Trophoblast cell (in vitro differentiated cells and primary cell): Measurements from ENCODE around the gene APBA1.

ENCODE experiments used
- DNase-seq, 2 donors: peaks; one replicate each; pipeline ENCODE4 v3.0.0-alpha.2; 2016
- H2AFZ ChIP-seq: 2 replicates; pipeline ENCODE4 v1.6.1; 2013; ENCODE audit warnings: low read length, moderate library complexity, mild to moderate bottlenecking; ENCODE audit not compliant: insufficient read depth, poor library complexity
- H2AK5ac ChIP-seq: 2 replicates; pipeline ENCODE4 v1.6.1; 2013; ENCODE audit warnings: mild to moderate bottlenecking, low read length
- H2BK120ac ChIP-seq: 2 replicates; pipeline ENCODE4 v1.6.1; 2013; ENCODE audit warnings: low read length, mild to moderate bottlenecking, moderate library complexity; ENCODE audit not compliant: insufficient read depth, poor library complexity
- H2BK12ac ChIP-seq: 2 replicates; pipeline ENCODE4 v1.6.1; 2013; ENCODE audit warnings: mild to moderate bottlenecking, low read length, moderate library complexity
- H2BK5ac ChIP-seq: 2 replicates; pipeline ENCODE4 v1.6.1; 2013; ENCODE audit warnings: low read length, low read depth, moderate library complexity, mild to moderate bottlenecking; ENCODE audit not compliant: poor library complexity
- H3K14ac ChIP-seq: 2 replicates; pipeline ENCODE4 v1.6.1; 2013; ENCODE audit warnings: mild to moderate bottlenecking, low read length
- H3K18ac ChIP-seq: 2 replicates; pipeline ENCODE4 v1.6.1; 2013; ENCODE audit warnings: mild to moderate bottlenecking, low read length
- H3K23ac ChIP-seq: 2 replicates; pipeline ENCODE4 v1.6.1; 2013; ENCODE audit warnings: low read length
- H3K27ac ChIP-seq: 2 replicates; pipeline ENCODE4 v1.5.1; 2013; ENCODE audit warnings: low read depth, mild to moderate bottlenecking, inconsistent platforms, low read length, moderate library complexity
- H3K27me3 ChIP-seq: 2 replicates; pipeline ENCODE4 v1.6.1; 2013; ENCODE audit warnings: inconsistent platforms, mild to moderate bottlenecking, low read length, moderate library complexity; ENCODE audit not compliant: insufficient read depth
- H3K36me3 ChIP-seq, 2 experiments: 1 replicate in 1 of 2; 2 replicates in 1 of 2; pipeline ENCODE4 v1.6.1; 2013; ENCODE audit warnings: low read length in 2 of 2, mild to moderate bottlenecking in 2 of 2, moderate library complexity in 1 of 2; ENCODE audit not compliant: insufficient read depth in 2 of 2, control insufficient read depth in 1 of 2
- H3K4ac ChIP-seq: 2 replicates; pipeline ENCODE4 v1.6.1; 2013; ENCODE audit warnings: low read depth, mild to moderate bottlenecking, low read length, moderate library complexity
- H3K4me1 ChIP-seq, 2 experiments: 1 replicate in 1 of 2; 2 replicates in 1 of 2; pipeline ENCODE4 v1.6.1; 2013; ENCODE audit warnings: low read length in 2 of 2, mild to moderate bottlenecking in 2 of 2, moderate library complexity in 1 of 2; ENCODE audit not compliant: insufficient read depth in 2 of 2, control insufficient read depth in 1 of 2
- H3K4me2 ChIP-seq: 2 replicates; pipeline ENCODE4 v1.6.1; 2013; ENCODE audit warnings: inconsistent platforms, mild to moderate bottlenecking, low read length, moderate library complexity
- H3K4me3 ChIP-seq: 2 replicates; pipeline ENCODE4 v1.5.1; 2013; ENCODE audit warnings: mild to moderate bottlenecking, low read depth, low read length, inconsistent platforms
- H3K79me1 ChIP-seq: one replicate; pipeline ENCODE4 v1.6.1; 2013; ENCODE audit warnings: low read length
- H3K79me2 ChIP-seq: 2 replicates; pipeline ENCODE4 v1.6.1; 2013; ENCODE audit warnings: low read length, mild to moderate bottlenecking; ENCODE audit not compliant: control insufficient read depth, insufficient read depth, poor library complexity
- H3K9ac ChIP-seq: 2 replicates; pipeline ENCODE4 v1.6.1; 2013; ENCODE audit warnings: mild to moderate bottlenecking, low read length
- H3K9me3 ChIP-seq: 2 replicates; pipeline ENCODE4 v1.6.1; 2013; ENCODE audit warnings: low read depth, mild to moderate bottlenecking, control low read depth, inconsistent platforms, low read length; ENCODE audit not compliant: insufficient read depth
- H4K12ac ChIP-seq: 2 replicates; pipeline ENCODE4 v1.6.1; 2013; ENCODE audit warnings: low read depth, mild to moderate bottlenecking, low read length, moderate library complexity
- H4K8ac ChIP-seq: 2 replicates; pipeline ENCODE4 v1.6.1; 2013; ENCODE audit warnings: low read depth, mild to moderate bottlenecking, low read length, moderate library complexity
- H4K91ac ChIP-seq: one replicate; pipeline ENCODE4 v1.6.1; 2013; ENCODE audit warnings: low read depth, mild to moderate bottlenecking, low read length, moderate library complexity
- WGBS: extraction: QIAGEN DNeasy Blood & Tissue Kit; methylation state at CpG from one replicate; pipeline ENCODE4 v1.1.7; 2013; ENCODE audit warnings: missing lambda C conversion rate; ENCODE audit not compliant: insufficient read length, insufficient coverage; ENCODE audit errors: extremely low coverage; 5-methylcytosine and 5-hydroxymethylcytosine counted together

APBA1 gene

DNA sequence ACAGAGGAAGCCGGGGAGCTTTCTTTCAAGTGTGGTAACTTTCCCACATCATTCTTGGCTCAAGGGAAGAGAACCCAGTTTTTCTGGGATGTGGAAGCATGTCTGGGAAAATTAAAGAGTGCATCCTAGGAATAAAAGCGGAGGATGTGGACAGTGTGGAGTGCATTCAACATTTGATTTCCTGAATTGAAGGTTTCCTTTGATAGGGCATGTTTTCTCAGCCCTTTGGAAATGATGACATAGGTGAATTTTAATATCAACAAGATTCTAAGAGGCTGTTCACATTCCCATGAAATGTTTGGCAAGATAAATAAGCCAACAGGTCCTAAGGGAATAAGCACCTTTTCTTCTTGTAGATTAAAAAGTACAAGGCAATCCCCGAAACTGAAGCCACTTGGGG is 283.6 kb downstream of the APBA1 start:
- no peak overlapping the region for H3K23ac ChIP-seq
- no peak overlapping the region for H4K91ac ChIP-seq
- no peaks in the 10 kb centered on the region for H3K27me3 ChIP-seq
- H3K79me1 ChIP-seq, result no peaks in the 10 kb centered on the region
- H3K14ac ChIP-seq, result no peak overlapping the region
- no peak overlapping the region for H4K8ac ChIP-seq
- H3K4me3 ChIP-seq, result no peak overlapping the region
- H4K12ac ChIP-seq, result no peak overlapping the region
- H3K4ac ChIP-seq, result no peak overlapping the region
- no peaks in the 10 kb centered on the region for H3K9me3 ChIP-seq
- DNase-seq, result no peak
- H2BK12ac ChIP-seq, result no peak overlapping the region
- peaks cover 2 to 5% of the 10 kb centered on the region in 2 experiments for H3K36me3 ChIP-seq
- H3K18ac ChIP-seq, result no peak overlapping the region
- no CpG with 5 or more reads among the region's 3 CpGs for WGBS
- H2BK120ac ChIP-seq, result no peak overlapping the region
- no peak overlapping the region for H3K27ac ChIP-seq
- H3K9ac ChIP-seq, result no peak overlapping the region
- H3K4me1 ChIP-seq, result peaks cover 3 to 6% of the 10 kb centered on the region in 2 experiments
- H2AK5ac ChIP-seq, result no peak overlapping the region
- no peaks in the 10 kb centered on the region for H3K79me2 ChIP-seq
- no peak overlapping the region for H3K4me2 ChIP-seq
- H2AFZ ChIP-seq, result no peak overlapping the region
- H2BK5ac ChIP-seq, result no peak overlapping the region

DNA sequence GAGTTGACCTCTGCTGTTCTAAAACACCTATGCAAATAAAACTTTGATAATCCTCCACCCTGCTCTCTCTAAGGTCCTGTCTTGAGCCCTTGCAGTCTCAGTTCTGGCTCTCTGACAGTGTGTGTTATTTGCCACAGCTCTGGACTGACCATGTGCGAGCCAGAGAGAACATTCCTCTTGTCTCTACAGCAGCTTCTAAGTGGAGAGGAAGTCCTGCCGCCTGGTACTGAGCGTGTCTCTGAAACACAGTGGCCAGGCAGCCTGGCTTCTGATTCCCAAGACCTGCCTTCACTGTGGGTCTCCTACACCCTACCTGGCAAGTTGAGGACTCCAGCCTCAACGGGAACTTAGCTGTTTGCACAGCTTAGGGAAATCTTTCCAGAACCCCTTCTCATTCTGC is 285.5 kb downstream of the APBA1 start:
- Histone ChIP-seq H3K9ac (no peak overlapping the region), H3K27me3 (no peaks in the 10 kb centered on the region), H3K79me2 (no peaks in the 10 kb centered on the region), H4K12ac (no peak overlapping the region), H3K4me3 (no peak overlapping the region), H2BK5ac (no peak overlapping the region), H3K4ac (no peak overlapping the region), H4K8ac (no peak overlapping the region), H3K14ac (no peak overlapping the region), H3K79me1 (no peaks in the 10 kb centered on the region), H3K4me1 (peaks cover 3 to 6% of the 10 kb centered on the region in 2 experiments), H4K91ac (no peak overlapping the region), H2AK5ac (no peak overlapping the region), H3K23ac (no peak overlapping the region), H2BK120ac (no peak overlapping the region), H3K4me2 (no peak overlapping the region), H2BK12ac (no peak overlapping the region), H3K36me3 (peaks cover 0 to 5% of the 10 kb centered on the region in 2 experiments), H2AFZ (no peak overlapping the region), H3K27ac (no peak overlapping the region), H3K9me3 (no peaks in the 10 kb centered on the region), H3K18ac (no peak overlapping the region)
- no CpG with 5 or more reads among the region's 4 CpGs for WGBS
- DNase-seq, result no peak

DNA sequence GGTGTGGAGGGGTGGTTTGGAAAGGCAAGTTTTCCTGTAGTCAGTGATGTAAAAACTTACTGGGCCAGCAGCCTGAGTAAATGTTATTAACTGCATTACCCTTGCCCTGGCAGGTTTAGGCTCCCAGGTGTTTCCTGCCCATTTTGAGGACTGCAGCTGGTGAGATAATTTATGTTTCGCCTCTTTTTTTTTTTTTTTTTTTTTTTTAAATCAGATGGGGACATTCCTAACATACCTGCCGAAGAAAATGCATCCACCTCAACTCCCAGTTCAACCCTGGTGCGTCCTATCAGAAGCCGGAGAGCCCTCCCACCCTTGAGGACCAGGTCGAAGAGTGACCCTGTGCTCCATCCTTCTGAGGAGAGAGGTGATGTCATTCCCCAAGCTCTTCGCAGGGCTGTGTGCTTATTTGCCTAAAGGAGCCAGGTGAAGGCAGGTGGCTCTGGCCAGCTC is 286.6 kb downstream of the APBA1 start:
- WGBS, result no CpG with 5 or more reads among the region's 6 CpGs
- Histone ChIP-seq H3K79me1 (no peaks in the 10 kb centered on the region), H3K23ac (no peak overlapping the region), H2BK120ac (no peak overlapping the region), H3K27ac (no peak overlapping the region), H3K9me3 (no peaks in the 10 kb centered on the region), H3K9ac (no peak overlapping the region), H2AFZ (no peak overlapping the region), H3K14ac (no peak overlapping the region), H2BK12ac (no peak overlapping the region), H3K4me1 (peaks cover 3 to 10% of the 10 kb centered on the region in 2 experiments), H4K91ac (no peak overlapping the region), H4K8ac (no peak overlapping the region), H3K36me3 (peaks cover 0 to 5% of the 10 kb centered on the region in 2 experiments), H3K4me2 (no peak overlapping the region), H2AK5ac (no peak overlapping the region), H3K4me3 (no peak overlapping the region), H4K12ac (no peak overlapping the region), H3K79me2 (no peaks in the 10 kb centered on the region), H3K27me3 (no peaks in the 10 kb centered on the region), H2BK5ac (no peak overlapping the region), H3K4ac (no peak overlapping the region), H3K18ac (no peak overlapping the region)
- no peak for DNase-seq

DNA sequence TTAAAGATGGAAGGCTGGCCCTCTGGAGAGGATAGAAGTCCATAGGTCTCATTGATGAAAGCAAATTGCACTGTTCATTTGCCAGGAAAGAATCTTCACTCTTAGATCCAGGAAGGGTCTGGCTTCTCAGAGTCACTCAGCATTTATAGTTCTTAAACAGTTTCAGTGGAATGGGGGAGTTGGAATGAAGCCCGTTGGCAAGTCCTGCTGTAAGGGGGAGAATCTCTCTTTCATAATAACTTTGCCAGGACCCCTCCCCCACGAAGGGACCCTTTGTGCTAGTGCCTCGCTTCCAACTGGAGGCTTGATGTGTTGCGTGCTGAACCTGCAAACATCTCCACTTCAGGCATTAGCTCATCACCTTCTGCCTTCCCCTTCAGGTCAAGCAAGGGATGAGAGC is 290.0 kb downstream of the APBA1 start:
- H3K9ac ChIP-seq, result no peak overlapping the region

More for the DNA sequence above, 290.0 kb downstream of the APBA1 start:
- no peak overlapping the region for H2BK5ac ChIP-seq
- H4K91ac ChIP-seq, result no peak overlapping the region
- no peaks in the 10 kb centered on the region for H3K79me1 ChIP-seq
- no peak overlapping the region for H3K4me3 ChIP-seq
- peaks cover 3 to 4% of the 10 kb centered on the region in 2 experiments for H3K36me3 ChIP-seq
- H2BK12ac ChIP-seq, result no peak overlapping the region
- H3K4ac ChIP-seq, result no peak overlapping the region
- no peak for DNase-seq
- no peaks in the 10 kb centered on the region for H3K9me3 ChIP-seq
- no peak overlapping the region for H4K8ac ChIP-seq
- no peak overlapping the region for H3K4me2 ChIP-seq
- H2AFZ ChIP-seq, result no peak overlapping the region
- no peak overlapping the region for H2AK5ac ChIP-seq
- no peak overlapping the region for H3K18ac ChIP-seq
- no peaks in the 10 kb centered on the region for H3K79me2 ChIP-seq
- no peak overlapping the region for H3K14ac ChIP-seq
- no peak overlapping the region for H2BK120ac ChIP-seq
- no peak overlapping the region for H3K27ac ChIP-seq
- WGBS, result no CpG with 5 or more reads among the region's 4 CpGs
- H3K23ac ChIP-seq, result no peak overlapping the region
- H3K27me3 ChIP-seq, result no peaks in the 10 kb centered on the region
- no peak overlapping the region for H4K12ac ChIP-seq
- H3K4me1 ChIP-seq, result peaks cover 3 to 17% of the 10 kb centered on the region in 2 experiments
